Kidney tubule cell (primary cell): Measurements from ENCODE around the gene EMP3.
A peak's percentile ranks its signal among the peaks of the same experiment; 100 is the strongest.

Experiments
- DNase-seq: peaks from one replicate; pipeline ENCODE4 v3.0.0-alpha.2; 2018; ENCODE audit warnings: low spot score

Gene EMP3

DNA sequence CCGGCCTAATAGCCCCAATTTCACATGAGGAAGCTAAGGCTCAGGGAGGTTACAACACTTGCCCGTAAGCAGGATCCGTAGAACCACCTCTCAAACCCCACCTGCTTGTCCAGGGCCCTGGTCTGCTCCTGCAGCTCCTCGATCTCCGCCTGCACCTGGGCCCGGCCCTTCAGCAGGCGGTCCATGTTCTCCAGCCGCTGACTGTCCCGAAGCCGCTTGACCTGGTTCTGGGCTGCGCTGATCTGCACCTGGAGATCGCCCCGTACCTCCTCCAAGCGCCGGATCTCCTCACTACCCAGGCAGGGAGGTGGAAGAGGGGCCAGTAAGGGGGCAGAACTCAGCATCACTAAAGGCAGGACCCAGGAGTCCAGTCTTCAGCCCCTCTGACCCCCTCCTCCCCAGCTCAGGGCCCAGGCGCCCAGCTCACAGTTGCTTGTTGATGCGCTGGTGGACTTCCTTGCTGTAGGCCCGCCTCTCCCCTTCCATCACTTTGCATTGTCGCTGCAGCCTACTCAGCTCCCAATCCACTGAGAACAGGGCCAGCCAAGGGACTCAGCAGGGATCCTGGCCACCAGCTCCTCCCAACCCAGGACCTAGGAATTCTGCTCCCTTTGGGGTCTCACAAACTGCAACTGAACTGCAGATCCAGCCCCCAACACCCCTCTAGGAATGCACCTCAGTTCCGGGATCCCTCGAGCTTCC, 6.9 kb upstream of the EMP3 start:
- no peak for DNase-seq

DNA sequence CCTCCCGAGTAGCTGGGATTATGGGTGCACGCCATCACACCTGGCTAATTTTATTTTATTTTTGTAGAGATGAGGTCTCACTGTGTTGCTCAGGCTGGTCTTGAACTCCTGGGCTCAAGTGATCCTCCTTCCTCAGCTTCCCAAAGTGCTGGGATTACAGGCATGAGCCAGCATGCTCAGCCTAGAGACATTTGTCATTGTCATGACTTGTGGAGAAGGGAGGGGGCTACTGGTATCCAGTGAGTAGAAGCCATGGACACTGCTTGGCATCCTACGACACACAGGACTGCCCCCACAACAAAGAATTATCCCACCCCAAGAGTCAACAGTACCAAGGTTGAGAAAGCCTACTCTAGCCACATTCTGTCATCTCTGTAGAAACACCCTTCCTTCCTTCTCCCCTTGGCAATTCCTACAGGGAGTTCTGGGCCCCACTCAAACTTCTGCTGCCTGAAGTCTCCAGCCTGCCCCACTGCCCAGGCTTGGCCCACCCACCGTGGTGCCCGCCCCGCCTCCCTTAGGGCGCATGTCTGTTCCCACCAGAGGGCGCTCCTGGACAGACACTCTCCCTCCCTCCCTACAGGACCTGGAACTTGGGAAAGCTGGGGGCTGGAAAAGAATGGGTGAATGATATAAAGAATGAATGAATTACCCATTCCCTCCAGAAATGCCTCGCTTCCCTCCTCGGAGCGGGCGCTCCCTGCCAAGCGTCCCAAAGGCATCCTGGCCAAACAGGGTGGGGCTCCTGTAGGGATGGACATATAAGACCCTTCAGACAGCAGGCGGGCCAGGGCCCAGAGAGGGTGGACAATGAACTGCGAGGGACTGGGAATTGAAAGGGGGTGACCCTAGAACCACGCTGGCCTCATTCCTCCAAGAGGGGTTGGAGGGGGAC, 5.5 kb upstream of the EMP3 start:
- peak; percentile 76 for DNase-seq

DNA sequence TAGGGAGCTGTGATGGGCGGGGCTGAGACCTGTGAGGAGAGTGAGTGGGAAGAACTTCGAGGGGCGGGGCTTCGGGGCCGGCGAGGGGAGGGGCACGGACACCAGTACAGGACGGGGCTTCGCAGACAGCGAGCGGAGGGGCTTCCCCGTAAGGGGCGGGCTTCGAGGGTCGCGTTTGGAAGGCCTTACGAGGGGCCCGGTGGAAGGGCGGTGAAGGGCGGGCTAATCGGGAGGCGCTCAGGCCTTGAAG, 4.1 kb upstream of the EMP3 start:
- peak; percentile 92 for DNase-seq

DNA sequence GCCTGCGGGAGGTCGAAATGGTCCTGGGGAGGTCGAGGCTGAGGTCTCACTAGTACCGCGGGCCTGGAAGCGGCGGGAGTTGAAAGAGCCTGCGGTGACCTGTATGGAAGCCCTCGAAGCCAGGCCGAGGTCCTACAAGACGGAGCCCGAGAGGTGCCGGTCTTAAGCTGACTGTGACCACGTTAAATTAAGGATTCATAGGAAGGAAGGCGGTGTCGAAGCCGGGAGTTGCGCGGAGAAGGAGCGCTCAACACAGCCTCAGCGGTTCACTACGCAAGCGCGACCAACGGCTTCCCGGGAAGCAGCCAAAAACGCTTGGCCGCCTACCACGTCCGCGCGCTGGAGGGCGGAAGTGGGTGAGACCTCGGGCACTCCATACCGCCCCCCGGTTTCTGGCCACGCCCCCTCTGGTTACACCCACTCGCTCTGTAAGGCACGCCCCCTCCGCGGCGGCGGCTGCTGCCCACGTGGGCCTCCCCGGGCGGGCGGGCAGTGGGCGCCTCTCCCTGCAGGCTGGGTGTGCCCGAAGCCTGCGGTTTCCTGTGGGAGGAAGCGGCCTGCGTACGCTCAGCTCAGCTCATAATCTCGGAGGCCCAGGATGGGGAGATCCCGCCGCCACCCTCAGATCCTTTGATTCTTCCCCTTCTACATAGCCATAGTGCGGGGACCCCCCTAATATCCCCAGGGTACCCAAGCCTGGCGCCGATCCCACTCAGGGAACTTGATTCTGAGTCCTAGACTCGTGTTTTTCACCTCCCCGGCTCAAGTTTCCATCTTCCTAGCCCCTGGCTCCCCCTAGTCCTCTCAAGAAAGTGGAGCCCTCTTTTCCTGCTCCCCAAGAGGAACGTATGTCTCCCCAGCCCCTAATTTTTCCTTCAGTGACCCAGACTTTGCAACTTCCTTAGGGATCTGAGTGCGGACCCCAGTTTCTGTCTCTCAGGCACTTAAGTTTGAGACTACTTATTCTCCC, 3.4 kb upstream of the EMP3 start:
- peak; percentile 99 for DNase-seq

DNA sequence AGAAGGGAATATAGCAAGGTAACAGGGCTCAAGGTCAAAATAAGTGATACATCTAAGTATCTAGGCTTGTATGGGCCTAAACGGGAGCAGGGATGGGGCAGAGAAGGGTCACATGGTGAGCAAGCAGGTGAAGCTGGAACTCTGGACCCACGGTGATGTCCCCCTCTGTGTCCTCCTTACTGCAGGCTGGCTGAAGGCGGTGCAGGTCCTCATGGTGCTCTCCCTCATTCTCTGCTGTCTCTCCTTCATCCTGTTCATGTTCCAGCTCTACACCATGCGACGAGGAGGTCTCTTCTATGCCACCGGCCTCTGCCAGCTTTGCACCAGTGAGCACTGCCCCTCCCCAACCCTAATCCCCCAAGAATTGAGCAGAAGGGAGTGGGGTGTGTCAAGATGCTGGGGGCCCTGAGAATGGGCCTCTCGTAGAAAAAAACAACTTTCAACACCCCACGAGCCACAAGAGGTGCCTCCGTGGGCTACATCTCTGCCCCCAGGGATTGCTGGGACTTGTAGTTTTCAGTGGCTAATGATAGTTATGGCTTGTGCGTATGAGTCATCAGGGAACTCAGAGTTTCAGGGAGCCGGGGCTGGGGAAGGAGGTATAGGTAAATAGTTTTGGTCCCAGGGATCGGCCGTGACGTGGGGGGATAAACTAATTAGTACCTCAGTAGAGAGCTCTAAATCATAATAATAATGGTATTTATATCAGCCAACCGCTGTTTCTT, 4.0 kb downstream of the EMP3 start:
- peak; percentile 69 for DNase-seq

DNA sequence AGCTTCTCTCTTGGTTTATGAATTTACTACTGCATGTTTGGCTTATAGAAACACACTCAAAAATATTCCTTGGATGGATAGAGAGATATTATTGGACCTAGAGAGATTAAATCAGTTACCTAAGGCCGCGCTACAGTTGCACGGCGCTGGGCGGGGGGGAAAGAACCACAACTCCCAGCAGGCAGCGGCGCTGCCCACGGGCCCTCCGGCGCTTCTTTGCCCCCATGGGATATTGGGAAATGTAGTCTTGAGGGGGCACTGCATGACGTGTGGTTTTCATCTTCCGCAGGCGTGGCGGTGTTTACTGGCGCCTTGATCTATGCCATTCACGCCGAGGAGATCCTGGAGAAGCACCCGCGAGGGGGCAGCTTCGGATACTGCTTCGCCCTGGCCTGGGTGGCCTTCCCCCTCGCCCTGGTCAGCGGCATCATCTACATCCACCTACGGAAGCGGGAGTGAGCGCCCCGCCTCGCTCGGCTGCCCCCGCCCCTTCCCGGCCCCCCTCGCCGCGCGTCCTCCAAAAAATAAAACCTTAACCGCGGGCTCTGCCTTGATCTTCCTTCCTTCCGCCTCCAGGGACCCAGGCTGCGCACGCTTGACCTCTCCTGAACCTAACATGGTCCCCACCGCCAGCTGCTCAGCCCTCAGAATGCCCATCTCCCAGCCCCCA, 4.8 kb downstream of the EMP3 start:
- peak; percentile 81 for DNase-seq

DNA sequence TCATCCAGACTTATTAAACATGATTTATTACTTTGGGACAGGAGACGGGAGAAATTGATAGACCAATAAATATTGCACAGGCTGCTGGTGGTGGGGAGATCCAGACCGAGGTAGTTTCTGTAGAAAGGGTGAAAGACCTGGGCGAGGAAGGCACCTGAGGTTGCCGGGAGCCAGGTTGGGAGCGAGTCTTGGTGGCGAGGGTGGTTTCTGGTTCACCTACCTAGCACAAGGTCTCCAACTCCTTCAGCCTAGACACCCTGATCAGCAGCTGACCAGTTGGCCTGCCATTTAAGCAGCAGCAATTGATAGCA, 7.0 kb downstream of the EMP3 start:
- no peak for DNase-seq

DNA sequence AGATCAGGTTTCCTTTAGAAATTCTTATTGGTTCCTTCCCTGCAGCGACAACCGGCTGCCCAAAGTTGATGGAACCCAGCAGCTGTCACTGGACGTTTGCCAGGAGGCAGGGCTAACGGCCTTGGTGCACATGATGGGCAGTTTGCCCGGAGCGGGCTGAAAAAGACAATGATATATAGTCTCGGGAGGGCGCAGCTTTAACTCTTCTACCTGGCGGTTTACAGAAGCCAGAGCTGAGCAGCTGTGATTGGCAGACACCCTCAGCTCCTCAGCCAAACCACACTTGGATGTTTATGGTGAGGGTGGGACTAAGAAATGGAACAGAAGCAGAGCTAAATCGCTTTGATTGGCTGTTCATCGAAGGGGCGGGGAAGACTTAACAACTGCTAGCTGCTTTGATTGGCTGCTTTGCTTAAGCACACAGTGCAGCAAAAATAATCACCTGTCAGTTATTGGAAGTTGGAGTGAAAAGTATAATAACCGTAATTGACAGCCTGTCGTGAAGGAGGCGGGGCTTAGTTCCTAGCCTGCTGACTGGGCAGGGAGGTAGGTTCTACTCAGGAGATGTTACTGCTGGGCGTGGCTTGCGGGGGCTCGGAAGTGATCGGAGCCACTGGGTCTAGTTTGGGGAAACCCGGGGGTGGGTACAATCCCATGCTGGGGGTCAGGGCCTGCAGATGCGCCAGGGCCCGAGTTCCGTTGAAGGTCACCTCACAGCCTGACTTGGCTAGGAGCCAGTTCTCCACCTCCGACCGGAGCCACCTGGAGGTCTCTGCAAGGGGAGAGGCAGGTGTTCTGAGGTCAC, 7.5 kb downstream of the EMP3 start:
- DNase-seq: peak; percentile 99

DNA sequence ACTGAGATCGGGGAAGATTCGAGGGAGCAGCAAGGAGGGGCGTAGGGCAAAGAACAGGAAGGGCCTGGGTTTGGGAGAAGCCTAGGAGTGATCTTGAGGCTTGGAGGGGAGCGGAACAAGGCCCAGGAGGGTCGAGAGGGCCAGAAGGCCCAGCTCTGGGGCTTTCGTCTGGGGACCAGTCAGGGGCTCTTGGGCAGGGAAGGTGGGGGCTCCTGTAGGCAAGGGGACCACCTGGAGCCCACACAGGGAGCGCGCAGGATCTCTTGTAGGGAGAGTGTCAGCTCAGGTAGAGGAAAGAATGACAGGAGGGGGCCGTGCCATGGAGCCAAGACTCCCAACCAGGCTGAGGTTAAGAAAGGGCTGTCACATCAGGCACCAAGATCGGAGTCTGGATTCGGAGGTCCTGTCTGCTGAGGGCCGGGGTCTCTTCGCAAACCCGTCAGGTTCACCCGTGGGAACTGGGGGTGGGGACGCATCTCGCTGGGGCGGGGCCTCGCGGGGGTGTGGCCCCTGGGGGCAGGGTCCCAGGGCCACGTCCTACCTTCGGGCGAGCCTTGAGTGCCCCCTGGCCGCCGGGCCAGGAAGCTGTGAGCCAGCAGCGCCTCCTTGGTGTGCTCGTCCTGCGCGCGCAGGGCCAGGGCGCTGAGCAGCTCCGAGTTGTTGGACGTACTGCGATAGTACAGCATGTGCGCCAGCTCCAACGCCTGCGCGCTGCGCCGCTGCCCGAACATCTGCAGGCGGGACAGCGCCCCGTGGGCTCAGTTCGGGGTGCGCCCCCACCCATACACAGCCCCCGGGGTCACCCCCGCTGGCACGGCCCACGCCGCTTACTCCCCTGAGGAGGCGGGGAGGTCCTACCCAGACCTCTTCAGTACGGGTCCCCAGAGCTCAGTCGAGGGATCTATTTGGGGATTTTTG, 8.4 kb downstream of the EMP3 start:
- peak; percentile 93 for DNase-seq

DNA sequence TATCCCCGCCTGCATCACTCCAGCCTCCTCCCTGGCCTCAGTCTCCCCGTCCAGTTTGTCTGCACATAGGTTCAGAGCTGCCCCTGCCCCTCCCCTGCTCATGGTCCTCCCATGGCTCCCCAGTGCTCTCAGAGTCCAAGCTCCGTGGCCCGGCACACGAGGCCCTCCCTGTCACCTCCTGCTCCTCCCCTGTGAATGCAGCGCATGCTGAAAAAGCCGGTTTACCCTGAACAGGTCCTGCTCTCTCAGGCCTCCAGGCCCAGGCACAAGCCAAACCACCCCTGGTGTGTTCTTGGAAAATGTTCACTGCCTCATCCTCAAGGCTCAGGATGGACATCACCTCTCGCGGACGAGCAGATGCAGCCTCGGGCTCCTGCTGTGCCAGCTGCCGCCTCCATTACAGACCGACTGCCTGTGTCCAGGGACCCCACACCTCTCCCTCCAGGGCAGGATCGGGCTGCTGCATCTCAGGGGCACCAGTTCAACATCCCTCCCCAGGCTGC, 13.0 kb downstream of the EMP3 start:
- DNase-seq: no peak

DNA sequence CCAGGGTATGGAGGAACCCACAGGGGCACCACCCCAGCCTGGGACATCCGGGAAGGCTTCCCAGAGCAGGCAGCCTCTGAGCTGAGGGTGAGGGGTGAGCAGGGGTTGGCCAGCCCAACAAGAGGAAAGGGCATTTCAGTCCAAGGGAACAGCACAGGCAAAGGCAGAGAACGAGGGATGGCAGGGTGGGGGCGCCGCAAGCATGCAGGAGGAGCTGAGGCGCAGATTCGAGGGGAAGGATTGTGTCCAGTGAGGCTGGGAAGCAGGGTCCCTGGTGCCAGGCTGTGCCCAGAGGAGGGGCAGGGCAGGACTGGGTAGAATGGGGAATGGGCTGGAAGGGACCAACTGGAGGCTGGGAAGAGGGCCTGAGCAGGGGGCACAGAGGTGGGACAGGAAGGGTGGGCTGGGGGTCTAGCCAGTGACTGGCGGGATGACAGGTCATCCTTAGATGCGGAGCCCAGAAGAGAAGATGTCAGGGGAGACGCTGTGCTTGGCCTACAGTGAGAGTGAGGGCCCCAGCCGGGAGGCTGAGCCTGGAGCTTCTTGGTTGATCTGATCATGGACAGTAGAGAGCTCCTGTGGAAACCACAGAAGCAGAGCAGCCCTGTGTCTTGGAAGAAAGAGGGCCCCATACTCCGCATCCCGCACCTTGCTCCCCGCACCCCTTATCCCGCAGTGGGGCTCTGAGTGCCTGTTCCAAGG, 13.6 kb downstream of the EMP3 start:
- no peak for DNase-seq

- DNase-seq: peak; percentile 50
These were observed 15.6 kb downstream of the EMP3 start for GRCh38 chr19:48340995-48341394.

GRCh38 chr19:48341515-48342413, 16.4 kb downstream of the EMP3 start:
- no peak for DNase-seq

- no peak for DNase-seq
These were observed 17.0 kb downstream of the EMP3 start for GRCh38 chr19:48342414-48342738.

DNA sequence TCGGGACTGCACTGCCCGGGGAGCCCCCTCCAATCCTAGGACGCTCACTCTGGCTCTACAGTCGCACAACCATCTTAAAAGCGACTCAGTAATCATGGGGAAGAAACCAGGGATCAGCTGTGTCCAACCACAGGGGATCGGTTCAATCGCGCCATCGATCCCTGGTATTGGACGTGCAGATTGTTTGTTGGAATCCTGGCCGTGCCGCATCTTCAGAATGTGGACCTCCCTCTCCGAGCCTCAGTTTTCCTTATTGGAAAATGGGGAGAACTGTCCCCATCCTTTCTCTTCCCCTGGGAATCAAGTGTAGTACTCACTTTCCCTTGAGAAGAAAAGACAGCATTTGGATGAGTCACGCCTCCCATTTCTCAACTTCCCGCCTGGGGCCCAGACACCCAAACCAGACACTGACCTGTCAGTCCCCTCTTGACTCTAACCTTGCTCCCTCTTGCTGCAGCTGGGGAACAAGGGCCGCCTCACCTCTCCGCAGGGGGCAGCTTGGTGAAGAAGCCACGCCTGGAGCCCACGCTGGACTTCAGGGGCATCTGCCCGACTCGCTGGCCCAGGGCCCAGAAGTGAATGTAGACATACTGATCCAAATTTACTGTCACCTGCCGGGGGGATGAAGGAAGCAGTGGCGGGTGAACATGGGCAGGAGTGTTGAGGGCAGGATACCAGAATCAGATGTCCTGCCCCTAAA, 17.6 kb downstream of the EMP3 start:
- DNase-seq: no peak

GRCh38 chr19:48344892-48345291, 19.5 kb downstream of the EMP3 start:
- no peak for DNase-seq

DNA sequence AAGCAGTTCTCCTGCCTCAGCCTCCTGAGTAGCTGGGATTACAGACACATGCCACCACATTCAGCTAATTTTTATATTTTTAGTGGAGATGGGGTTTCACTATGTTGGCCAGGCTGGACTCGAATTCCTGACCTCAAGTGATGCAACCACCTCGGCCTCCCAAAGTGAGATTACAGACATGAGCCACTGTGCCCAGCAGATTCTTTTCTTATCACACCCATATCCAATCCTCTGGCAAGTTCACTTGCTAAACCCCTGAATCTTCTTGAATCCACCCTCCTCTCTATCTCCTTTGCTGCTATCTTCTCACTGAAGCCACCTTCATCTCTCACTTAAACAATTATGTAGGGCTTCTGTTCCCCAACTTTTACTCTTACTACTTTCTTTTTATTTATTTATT, 20.8 kb downstream of the EMP3 start:
- no peak for DNase-seq
